Hippocampal formation (tissue), 2 donors: ENCODE results near the gene TMEM163.

Experiments used
- DNase-seq, 2 donors: peaks; one replicate each; lab custom pipeline; 2025; lab: John Stamatoyannopoulos, UW

Gene TMEM163

DNA sequence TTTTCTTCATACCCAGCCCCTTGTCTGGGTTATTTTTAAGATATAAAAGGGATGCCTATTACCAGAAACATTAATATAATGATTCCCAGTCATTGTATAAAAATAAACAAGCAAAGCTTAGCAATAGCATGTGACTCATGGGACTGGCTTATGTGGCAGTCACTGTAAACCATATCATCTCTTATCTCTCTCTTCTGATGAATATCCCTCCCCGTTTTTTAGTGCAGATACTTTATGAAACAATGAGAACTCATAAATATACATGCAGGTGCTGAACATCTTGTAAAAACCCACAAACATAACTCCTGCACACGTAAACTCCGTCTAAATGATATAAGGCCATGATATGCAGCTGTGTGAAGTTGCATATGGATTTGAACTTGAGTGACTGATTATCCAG, 310.0 kb downstream of the TMEM163 start:
- DNase-seq = no peak

DNA sequence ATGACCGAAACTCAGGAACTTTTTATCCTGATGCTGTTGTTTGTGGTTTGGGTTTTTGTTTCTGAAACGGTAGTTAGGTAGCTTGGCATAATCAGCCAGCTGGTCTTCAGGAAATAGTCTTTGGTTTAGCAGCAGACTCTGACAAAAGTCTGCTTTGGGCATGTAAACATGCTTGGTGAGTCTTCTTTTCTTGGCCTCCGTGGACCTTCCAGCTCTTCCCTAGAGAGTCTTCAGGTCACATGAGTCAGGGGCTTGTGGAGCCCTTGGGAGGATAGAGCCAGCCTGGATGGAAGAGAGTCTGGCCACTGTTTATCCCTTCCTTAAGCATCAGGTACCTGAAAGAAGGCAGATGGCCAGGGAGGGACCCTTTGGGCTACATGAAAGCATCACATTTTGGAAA, 310.4 kb downstream of the TMEM163 start:
- no peak for DNase-seq

DNA sequence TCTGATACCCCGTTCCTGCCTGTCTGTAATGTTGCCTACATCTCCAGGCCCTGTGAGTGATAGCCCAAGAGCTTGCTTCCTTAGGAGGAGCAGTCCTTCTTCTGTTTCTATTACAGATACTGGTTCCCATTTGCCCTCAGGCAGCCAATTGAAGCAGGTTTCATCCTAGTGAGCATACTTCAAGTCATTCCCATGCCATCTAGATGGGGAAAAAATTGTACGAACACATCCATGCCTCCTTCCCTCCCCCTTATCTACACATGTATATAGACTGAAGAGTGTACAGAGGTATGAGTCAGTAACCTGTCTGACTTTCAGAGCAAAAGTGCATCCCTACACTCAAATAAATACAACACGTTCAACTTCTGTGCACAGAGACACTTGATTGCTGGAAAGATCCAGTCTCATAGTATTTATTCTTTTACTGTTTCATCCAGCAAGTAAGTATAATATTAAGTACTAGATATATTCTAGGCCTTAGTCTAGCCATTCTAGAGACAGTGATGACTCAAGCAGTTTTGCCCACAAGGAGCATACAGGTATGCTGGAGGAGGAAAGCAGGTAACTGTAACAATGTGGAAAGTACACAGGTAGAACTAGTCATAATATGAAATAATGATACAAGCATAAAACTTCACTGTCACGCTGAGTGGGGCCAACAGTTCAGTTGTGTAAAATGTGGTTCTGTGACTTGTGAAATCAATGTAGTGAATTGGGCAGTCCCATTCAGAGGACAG, 311.5 kb downstream of the TMEM163 start:
- no peak for DNase-seq

DNA sequence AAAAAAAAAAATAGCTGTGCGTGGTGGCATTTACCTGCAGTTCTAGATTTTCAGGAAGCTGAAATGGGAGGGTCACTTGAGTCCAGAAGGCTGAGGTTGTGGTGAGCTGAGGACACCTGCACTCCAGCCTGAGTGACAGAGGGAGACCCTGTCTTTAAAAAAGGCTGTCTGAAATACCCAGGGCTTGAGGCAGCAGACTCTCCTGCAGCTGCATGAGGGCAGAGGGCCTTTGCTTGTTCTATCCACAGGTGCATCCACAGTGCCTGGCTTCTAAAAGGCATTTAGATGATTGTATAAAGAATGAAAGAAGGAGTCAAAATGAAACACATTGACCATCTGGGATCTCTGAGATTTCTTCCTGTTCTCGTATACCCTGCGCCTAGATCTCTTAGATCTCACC, 312.1 kb downstream of the TMEM163 start:
- DNase-seq = no peak

DNA sequence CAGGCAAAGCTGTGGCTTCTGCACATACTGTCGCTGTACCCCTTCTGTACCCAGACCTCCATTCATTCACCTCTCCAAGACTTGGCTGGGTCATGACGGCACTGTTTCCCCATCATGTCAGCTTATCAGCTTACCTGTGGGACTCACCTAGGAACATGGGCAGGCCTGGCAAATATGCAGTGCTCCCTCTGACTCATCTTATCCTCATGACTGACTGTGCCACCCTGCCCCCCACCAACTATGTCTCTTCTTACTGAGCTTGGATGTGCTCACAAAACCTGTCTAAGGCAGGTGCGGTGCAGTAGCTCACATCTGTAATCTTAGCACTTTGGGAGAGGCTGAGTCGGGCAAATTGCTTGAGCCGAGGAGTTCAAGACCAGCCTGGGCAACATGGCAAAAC, 312.5 kb downstream of the TMEM163 start:
- DNase-seq = no peak
